HL-60 (cell line): Measurements from ENCODE around the gene IRF8.

ENCODE experiments used
- CTCF ChIP-seq: IDR thresholded peaks from one replicate; pipeline ENCODE4 v1.5.1; 2011; ENCODE audit warnings: low read length, control low read depth, inconsistent platforms; ENCODE audit not compliant: insufficient read depth
- GABPA ChIP-seq: IDR thresholded peaks from 2 replicates; pipeline ENCODE4 v1.6.1; 2012; ENCODE audit warnings: low read depth
- POLR2AphosphoS5 ChIP-seq: IDR thresholded peaks from 2 replicates; pipeline ENCODE4 v1.6.1; 2012; ENCODE audit warnings: low read depth
- REST ChIP-seq: IDR thresholded peaks from 2 replicates; pipeline ENCODE4 v1.6.1; 2012; ENCODE audit warnings: low read depth; ENCODE audit not compliant: insufficient replicate concordance

- TF ChIP-seq CTCF (no peak), POLR2AphosphoS5 (no peak), GABPA (no peak), REST (no peak)
These were observed 49.8 kb downstream of the IRF8 start for GRCh38 chr16:85948616-85949265.
